ENCODE measurements around the gene TVP23C.
"Not testable (repeated sequence)": the region's sequence is repeated elsewhere in the genome, so short reads cannot be mapped to it uniquely, and the experiment has no call there.

Gene TVP23C

GRCh38 chr17:15563375-15563857 lies at the start of gene TVP23C:
Gene TVP23C (minus strand): TSS chr17:15563483. CDS start chr17:15563448, 35 bp downstream.
- peak; percentile 45 for DNase-seq

GRCh38 chr17:15592960-15593359 lies 29.7 kb upstream of the TVP23C start:
- DNase-seq, result not testable (repeated sequence)

GRCh38 chr17:15591986-15592385 lies 28.7 kb upstream of the TVP23C start:
- DNase-seq, result not testable (repeated sequence)

GRCh38 chr17:15590844-15591243 lies 27.6 kb upstream of the TVP23C start:
- not testable (repeated sequence) for DNase-seq

GRCh38 chr17:15589544-15590536 lies 26.6 kb upstream of the TVP23C start:
- DNase-seq, result not testable (repeated sequence)

GRCh38 chr17:15588017-15588416 lies 24.7 kb upstream of the TVP23C start:
- DNase-seq, result peak; percentile 36

- DNase-seq, result not testable (repeated sequence)
Measured at GRCh38 chr17:15583313-15583712, 20.0 kb upstream of the TVP23C start.

- DNase-seq, result not testable (repeated sequence)
Measured at GRCh38 chr17:15581462-15581861, 18.2 kb upstream of the TVP23C start.

- DNase-seq, result not testable (repeated sequence)
Measured at GRCh38 chr17:15576848-15577247, 13.6 kb upstream of the TVP23C start.

- not testable (repeated sequence) for DNase-seq
Measured at GRCh38 chr17:15574660-15575059, 11.4 kb upstream of the TVP23C start.

GRCh38 chr17:15573870-15574269 lies 10.6 kb upstream of the TVP23C start:
- not testable (repeated sequence) for DNase-seq

- DNase-seq, result not testable (repeated sequence)
Measured at GRCh38 chr17:15562613-15563374, 489 bp downstream of the TVP23C start.

- DNase-seq, result not testable (repeated sequence)
Measured at GRCh38 chr17:15561439-15561838, 1.8 kb downstream of the TVP23C start.

GRCh38 chr17:15558403-15559105 lies 4.7 kb downstream of the TVP23C start:
- DNase-seq, result not testable (repeated sequence)

GRCh38 chr17:15557334-15557832 lies 5.9 kb downstream of the TVP23C start:
- DNase-seq, result not testable (repeated sequence)

- not testable (repeated sequence) for DNase-seq
Measured at GRCh38 chr17:15552932-15553331, 10.4 kb downstream of the TVP23C start.

- DNase-seq, result not testable (repeated sequence)
Measured at GRCh38 chr17:15549552-15549951, 13.7 kb downstream of the TVP23C start.

- DNase-seq, result not testable (repeated sequence)
Measured at GRCh38 chr17:15546604-15547003, 16.7 kb downstream of the TVP23C start.

- DNase-seq, result not testable (repeated sequence)
Measured at GRCh38 chr17:15540371-15541219, 22.7 kb downstream of the TVP23C start.

GRCh38 chr17:15533122-15533521 lies 30.2 kb downstream of the TVP23C start:
- DNase-seq, result not testable (repeated sequence)
